ENCODE results near the gene COL4A2.
"Not testable (repeated sequence)": the region's sequence is repeated elsewhere in the genome, so short reads cannot be mapped to it uniquely, and the experiment has no call there.

Gene COL4A2

GRCh38 chr13:110493613-110494012 is 186.5 kb downstream of the COL4A2 start:
- H3K36me3 ChIP-seq (replicated peaks): no peaks in the 10 kb centered on the region
- in situ Hi-C loops (cut with MboI; ENCODE audit: low sequenced_read_pairs): no loop called here
- no peak for DNase-seq (ENCODE audit: low spot score in 2 of 2)

GRCh38 chr13:110495376-110495775 is 188.3 kb downstream of the COL4A2 start:
- H3K9me3 ChIP-seq: no peaks in the 10 kb centered on the region
- no peaks in the 10 kb centered on the region for H3K27me3 ChIP-seq (ENCODE audit: low read depth)
- H3K36me3 ChIP-seq (replicated peaks): no peaks in the 10 kb centered on the region
- in situ Hi-C loops (cut with MboI; ENCODE audit: low sequenced_read_pairs): no loop called here
- H3K4me3 ChIP-seq: no peak overlapping the region
- no peak for DNase-seq (ENCODE audit: low spot score in 2 of 2)
- no peaks in the 10 kb centered on the region for H3K4me1 ChIP-seq

More at GRCh38 chr13:110493613-110494012, 186.5 kb downstream of the COL4A2 start:
- H3K4me1 ChIP-seq: no peaks in the 10 kb centered on the region
- H3K4me3 ChIP-seq: no peak overlapping the region
- no peaks in the 10 kb centered on the region for H3K9me3 ChIP-seq
- H3K27me3 ChIP-seq (ENCODE audit: low read depth): no peaks in the 10 kb centered on the region

DNA sequence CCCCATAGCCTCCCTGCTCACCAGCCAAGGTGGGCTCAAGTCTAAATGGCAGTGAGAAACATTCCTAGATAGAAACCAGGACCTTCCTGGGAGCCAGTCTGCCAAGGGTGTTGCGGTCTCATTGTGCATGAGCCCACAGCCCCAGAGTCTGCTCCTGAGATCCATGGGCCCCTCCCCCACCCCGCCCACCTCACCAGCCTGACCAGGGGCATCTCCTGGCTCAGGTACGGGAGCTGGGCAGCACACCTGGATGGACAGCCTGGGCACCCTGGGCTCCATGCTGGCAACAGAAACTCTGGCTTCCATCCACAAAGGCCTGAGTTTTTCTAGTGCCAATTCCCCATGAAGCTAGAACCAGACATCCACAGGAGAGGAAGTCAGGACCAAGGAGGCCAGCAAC is 188.8 kb downstream of the COL4A2 start:
- DNase-seq (ENCODE audit: low spot score in 2 of 2): no peak
- Histone ChIP-seq H3K9me3 (no peaks in the 10 kb centered on the region), H3K4me1 (no peaks in the 10 kb centered on the region), H3K4me3 (no peak overlapping the region), H3K27me3 (ENCODE audit: low read depth) (no peaks in the 10 kb centered on the region), H3K36me3 (replicated peaks) (no peaks in the 10 kb centered on the region)
- in situ Hi-C loops (cut with MboI; ENCODE audit: low sequenced_read_pairs): no loop called here

GRCh38 chr13:110496281-110496680 is 189.2 kb downstream of the COL4A2 start:
- Histone ChIP-seq H3K4me3 (no peak overlapping the region), H3K36me3 (replicated peaks) (no peaks in the 10 kb centered on the region), H3K27me3 (ENCODE audit: low read depth) (no peaks in the 10 kb centered on the region), H3K4me1 (no peaks in the 10 kb centered on the region), H3K9me3 (no peaks in the 10 kb centered on the region)
- DNase-seq (ENCODE audit: low spot score in 2 of 2): no peak
- in situ Hi-C loops (cut with MboI; ENCODE audit: low sequenced_read_pairs): no loop called here

DNA sequence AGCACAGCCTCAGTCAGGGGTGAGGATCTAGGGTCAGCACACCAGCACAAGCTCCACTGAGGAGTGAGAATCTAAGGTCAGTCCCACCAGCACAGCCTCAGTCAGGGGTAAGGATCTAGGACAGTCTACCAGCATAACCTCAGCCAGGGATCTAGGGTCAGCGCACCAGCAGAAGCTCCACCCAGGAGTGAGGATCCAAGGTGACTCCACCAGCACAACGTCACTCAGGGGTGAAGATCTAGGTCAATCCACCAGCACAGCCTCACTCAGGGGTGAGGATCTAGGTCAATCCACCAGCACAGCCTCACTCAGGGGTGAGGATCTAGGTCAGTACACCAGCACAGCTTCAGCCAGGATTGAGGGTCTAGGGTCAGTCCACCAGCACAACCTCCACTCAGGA is 189.9 kb downstream of the COL4A2 start:
- no peaks in the 10 kb centered on the region for H3K4me1 ChIP-seq
- no peaks in the 10 kb centered on the region for H3K27me3 ChIP-seq (ENCODE audit: low read depth)
- H3K36me3 ChIP-seq (replicated peaks): no peaks in the 10 kb centered on the region
- H3K4me3 ChIP-seq: no peak overlapping the region
- no peaks in the 10 kb centered on the region for H3K9me3 ChIP-seq
- in situ Hi-C loops (cut with MboI; ENCODE audit: low sequenced_read_pairs): no loop called here
- no peak for DNase-seq (ENCODE audit: low spot score in 2 of 2)

DNA sequence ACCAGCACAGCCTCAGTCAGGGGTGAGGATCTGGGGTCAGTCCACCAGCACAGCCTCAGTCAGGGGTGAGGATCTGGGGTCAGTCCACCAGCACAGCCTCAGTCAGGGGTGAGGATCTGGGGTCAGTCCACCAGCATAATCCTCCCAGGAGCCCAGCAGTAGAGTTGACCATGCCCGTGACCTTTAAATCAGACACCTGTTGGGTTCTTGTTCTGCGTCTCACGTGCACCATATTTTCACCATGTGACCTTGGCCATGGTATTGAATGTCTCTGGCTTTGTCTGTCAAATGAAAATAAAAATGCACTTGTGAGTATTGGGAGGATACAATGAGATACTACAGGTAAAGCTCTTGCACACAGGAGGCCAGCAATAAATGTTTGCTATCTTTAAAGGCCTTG is 190.8 kb downstream of the COL4A2 start:
- in situ Hi-C loops (cut with MboI; ENCODE audit: low sequenced_read_pairs); H3K36me3 ChIP-seq (replicated peaks); DNase-seq (ENCODE audit: low spot score in 2 of 2); H3K4me3 ChIP-seq; H3K9me3 ChIP-seq; H3K4me1 ChIP-seq; H3K27me3 ChIP-seq (ENCODE audit: low read depth): not testable (repeated sequence)

GRCh38 chr13:110498327-110498726 is 191.2 kb downstream of the COL4A2 start:
- H3K36me3 ChIP-seq (replicated peaks): no peaks in the 10 kb centered on the region
- H3K9me3 ChIP-seq: no peaks in the 10 kb centered on the region
- DNase-seq (ENCODE audit: low spot score in 2 of 2): no peak
- H3K27me3 ChIP-seq (ENCODE audit: low read depth): no peaks in the 10 kb centered on the region
- no peaks in the 10 kb centered on the region for H3K4me1 ChIP-seq
- in situ Hi-C loops (cut with MboI; ENCODE audit: low sequenced_read_pairs): no loop called here
- no peak overlapping the region for H3K4me3 ChIP-seq

GRCh38 chr13:110498765-110499164 is 191.7 kb downstream of the COL4A2 start:
- DNase-seq (ENCODE audit: low spot score in 2 of 2): no peak
- H3K36me3 ChIP-seq (replicated peaks): no peaks in the 10 kb centered on the region
- H3K4me3 ChIP-seq: no peak overlapping the region
- H3K9me3 ChIP-seq: no peaks in the 10 kb centered on the region
- in situ Hi-C loops (cut with MboI; ENCODE audit: low sequenced_read_pairs): no loop called here
- H3K27me3 ChIP-seq (ENCODE audit: low read depth): no peaks in the 10 kb centered on the region
- no peaks in the 10 kb centered on the region for H3K4me1 ChIP-seq

DNA sequence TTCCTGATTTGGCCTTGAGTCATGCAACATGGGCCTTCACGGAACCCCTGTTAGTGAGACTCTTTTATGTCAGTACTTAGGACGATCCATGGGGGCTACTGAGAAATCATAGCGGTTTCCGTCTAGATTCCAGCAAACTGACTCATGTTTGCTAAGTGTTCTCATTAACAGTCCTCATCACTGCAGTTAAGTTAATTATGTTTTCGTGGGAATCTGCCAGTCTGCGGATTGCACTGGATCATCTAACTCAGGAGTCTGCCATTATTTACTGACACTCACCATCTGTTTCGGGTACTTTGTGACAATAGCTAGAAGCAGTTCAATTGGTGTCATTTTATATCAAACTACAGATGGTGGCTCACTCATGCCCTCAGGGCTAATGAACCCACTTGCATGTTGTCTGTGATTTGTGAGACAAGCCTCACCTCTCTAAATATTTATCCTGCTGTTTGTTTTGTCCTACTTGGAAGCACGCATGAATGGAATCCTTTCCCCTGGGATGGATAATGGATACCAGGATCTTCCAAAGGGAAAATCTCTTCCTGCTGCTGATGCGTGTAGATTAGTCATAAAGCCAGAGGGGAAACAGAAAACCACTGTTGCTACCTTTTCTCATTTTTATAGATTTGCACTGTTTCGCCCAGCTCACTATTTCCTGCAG is 192.7 kb downstream of the COL4A2 start:
- no peak for DNase-seq (ENCODE audit: low spot score in 2 of 2)
- in situ Hi-C loops (cut with MboI; ENCODE audit: low sequenced_read_pairs): no loop called here
- Histone ChIP-seq H3K4me3 (no peak overlapping the region), H3K27me3 (ENCODE audit: low read depth) (no peaks in the 10 kb centered on the region), H3K36me3 (replicated peaks) (no peaks in the 10 kb centered on the region), H3K4me1 (no peaks in the 10 kb centered on the region), H3K9me3 (no peaks in the 10 kb centered on the region)

DNA sequence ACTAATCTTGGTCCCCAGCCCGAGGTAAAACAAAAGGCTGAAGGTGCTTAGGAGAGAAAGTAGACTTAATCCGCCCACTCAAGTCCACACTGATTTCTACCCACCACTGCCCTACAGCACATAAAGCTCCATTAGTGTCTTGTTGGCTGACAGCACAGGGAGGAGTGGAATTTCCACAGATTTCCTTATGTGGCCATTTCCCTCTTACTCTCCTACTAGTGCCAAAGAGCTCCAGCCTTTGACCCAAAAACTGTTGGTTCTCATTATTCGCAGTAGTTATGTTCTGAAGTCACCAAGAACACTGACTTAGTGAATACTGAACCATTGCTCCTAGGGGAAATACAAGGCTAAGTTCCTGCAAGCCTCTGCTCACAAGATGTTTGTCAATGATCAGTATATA is 193.3 kb downstream of the COL4A2 start:
- no peak for DNase-seq (ENCODE audit: low spot score in 2 of 2)
- Histone ChIP-seq H3K27me3 (ENCODE audit: low read depth) (no peaks in the 10 kb centered on the region), H3K4me3 (no peak overlapping the region), H3K4me1 (no peaks in the 10 kb centered on the region), H3K36me3 (replicated peaks) (no peaks in the 10 kb centered on the region), H3K9me3 (no peaks in the 10 kb centered on the region)
- in situ Hi-C loops (cut with MboI; ENCODE audit: low sequenced_read_pairs): no loop called here

DNA sequence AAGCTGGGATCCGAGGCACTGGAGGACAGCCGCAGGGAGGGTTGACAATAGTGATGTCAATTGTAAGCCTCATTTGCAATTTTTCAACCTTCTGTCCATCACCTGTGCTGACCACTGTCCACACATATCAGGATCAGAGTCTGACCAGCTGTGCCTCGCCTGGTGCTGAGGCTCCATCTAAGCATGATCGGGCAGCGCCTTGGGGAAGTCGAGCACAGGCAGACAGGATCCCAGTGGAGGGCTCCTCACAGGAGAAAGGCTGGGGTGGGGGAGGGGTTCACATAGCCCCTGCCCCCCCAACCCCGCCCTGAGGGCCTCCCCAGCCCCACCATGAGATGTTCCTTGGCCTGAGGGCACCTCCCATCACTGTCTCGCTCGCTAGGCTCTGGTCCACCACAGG is 194.1 kb downstream of the COL4A2 start:
- DNase-seq (ENCODE audit: low spot score in 2 of 2): no peak
- Histone ChIP-seq H3K27me3 (ENCODE audit: low read depth) (no peaks in the 10 kb centered on the region), H3K4me3 (no peak overlapping the region), H3K36me3 (replicated peaks) (no peaks in the 10 kb centered on the region), H3K9me3 (no peaks in the 10 kb centered on the region), H3K4me1 (no peaks in the 10 kb centered on the region)
- in situ Hi-C loops (cut with MboI; ENCODE audit: low sequenced_read_pairs): no loop called here

DNA sequence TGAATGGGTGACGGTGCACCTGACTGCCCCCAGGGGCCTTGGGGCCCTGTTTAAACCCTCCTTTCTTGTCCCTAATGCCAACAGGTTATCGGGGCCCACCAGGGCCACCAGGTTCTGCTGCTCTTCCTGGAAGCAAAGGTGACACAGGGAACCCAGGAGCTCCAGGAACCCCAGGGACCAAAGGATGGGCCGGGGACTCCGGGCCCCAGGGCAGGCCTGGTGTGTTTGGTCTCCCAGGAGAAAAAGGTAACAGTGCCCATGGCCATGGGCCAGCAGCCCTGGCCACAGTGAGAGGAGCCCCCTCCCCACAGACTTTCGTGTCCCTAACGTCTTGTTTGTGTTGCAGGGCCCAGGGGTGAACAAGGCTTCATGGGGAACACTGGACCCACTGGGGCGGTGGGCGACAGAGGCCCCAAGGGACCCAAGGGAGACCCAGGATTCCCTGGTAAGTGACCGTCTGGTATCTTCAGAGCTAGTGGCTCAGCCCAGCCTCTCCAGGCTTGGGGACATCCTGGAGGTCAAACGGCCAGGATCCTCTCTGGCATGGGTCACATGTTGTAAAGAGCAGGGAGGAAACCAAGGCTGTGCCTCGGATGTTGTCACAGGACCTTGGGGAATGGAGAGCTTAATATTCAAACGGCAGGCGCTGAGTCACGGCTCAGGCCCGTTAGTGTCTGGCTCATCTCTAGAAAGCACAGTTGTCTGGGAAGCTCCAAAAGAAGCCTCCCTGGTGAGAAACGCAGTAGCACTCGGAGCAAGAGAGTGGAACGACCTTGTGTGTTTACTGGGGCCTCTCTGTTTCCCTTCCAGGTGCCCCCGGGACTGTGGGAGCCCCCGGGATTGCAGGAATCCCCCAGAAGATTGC is 196.2 kb downstream of the COL4A2 start:
- H3K36me3 ChIP-seq (replicated peaks): no peaks in the 10 kb centered on the region

GRCh38 chr13:110503979-110504499 is 197.0 kb downstream of the COL4A2 start:
- DNase-seq (ENCODE audit: low spot score in 2 of 2): no peak
- H3K9me3 ChIP-seq: no peaks in the 10 kb centered on the region
- in situ Hi-C loops (cut with MboI; ENCODE audit: low sequenced_read_pairs): no loop called here
- H3K4me1 ChIP-seq: no peaks in the 10 kb centered on the region
- H3K36me3 ChIP-seq (replicated peaks): no peaks in the 10 kb centered on the region
- no peaks in the 10 kb centered on the region for H3K27me3 ChIP-seq (ENCODE audit: low read depth)
- no peak overlapping the region for H3K4me3 ChIP-seq

More for the DNA sequence above, 196.2 kb downstream of the COL4A2 start:
- Histone ChIP-seq H3K4me1 (no peaks in the 10 kb centered on the region), H3K4me3 (no peak overlapping the region), H3K27me3 (ENCODE audit: low read depth) (no peaks in the 10 kb centered on the region), H3K9me3 (no peaks in the 10 kb centered on the region)
- in situ Hi-C loops (cut with MboI; ENCODE audit: low sequenced_read_pairs): no loop called here
- no peak for DNase-seq (ENCODE audit: low spot score in 2 of 2)

GRCh38 chr13:110505594-110505993 is 198.5 kb downstream of the COL4A2 start:
- Histone ChIP-seq H3K36me3 (replicated peaks) (no peaks in the 10 kb centered on the region), H3K27me3 (ENCODE audit: low read depth) (no peaks in the 10 kb centered on the region), H3K4me1 (no peaks in the 10 kb centered on the region), H3K9me3 (no peaks in the 10 kb centered on the region), H3K4me3 (no peak overlapping the region)
- no peak for DNase-seq (ENCODE audit: low spot score in 2 of 2)
- in situ Hi-C loops (cut with MboI; ENCODE audit: low sequenced_read_pairs): no loop called here
